HCT116 (cell line): Measurements from ENCODE around the gene PIP4K2A. TPM values are rescaled to one million over a fixed set of nuclear protein-coding genes. Genes with fewer than 3 reads are reported as not detected.

Experiments used
- ATAC-seq: fragments of 200-7000 bp; cut with Tn5 transposase; 2 replicates; pipeline ENCODE4 v1.9.1; 2020; ENCODE audit warnings: mild to moderate bottlenecking, moderate library complexity
- BruUV-seq: library from RNA; stranded (reverse); fragments of 400-500 nt; replicated peaks from 2 replicates; lab custom pipeline; 2021; lab: Mats Ljungman, UMichigan
- CTCF ChIA-PET: fragments of 300-600 bp; sonication (Branson Sonifier 250); formaldehyde crosslinking; loops from one replicate; lab custom pipeline; 2021; ENCODE audit warnings: antibody characterized with exemption; lab: Charles Lee
- POLR2A ChIA-PET: fragments of 300-600, 350-600 bp; sonication (Branson Sonifier 250); formaldehyde crosslinking; loops from one replicate; lab custom pipeline; 2021; ENCODE audit warnings: antibody characterized with exemption; lab: Charles Lee
- RAD21 ChIA-PET, 2 experiments: fragments of 300-600 bp; sonication (Branson Sonifier 250); formaldehyde crosslinking; loops; one replicate each; lab custom pipeline; 2023; ENCODE audit warnings: low total read pairs in 2 of 2; ENCODE audit not compliant: uncharacterized antibody in 2 of 2, unreplicated experiment in 2 of 2, low non-redundant PET in 1 of 2; lab: Charles Lee
- DNase-seq: peaks from one replicate; pipeline ENCODE4 v3.0.0-alpha.2; 2010; ENCODE audit warnings: low read depth, low spot score
- H2AFZ ChIP-seq: fragments of 200-600 bp; shearing (Covaris generic), sonication (generic); 2 replicates; pipeline ENCODE4 v1.6.1; 2017; ENCODE audit warnings: low read depth, mixed run types, mixed read lengths, antibody characterized with exemption, low read length; ENCODE audit not compliant: poor library complexity, severe bottlenecking
- H3K27ac ChIP-seq: 2 replicates; pipeline ENCODE4 v1.5.1; 2012; ENCODE audit warnings: low read depth, low read length
- H3K27me3 ChIP-seq: fragments of 200-600 bp; sonication (generic); 2 replicates; pipeline ENCODE4 v1.6.1; 2016; ENCODE audit warnings: mixed run types, low read length, mixed read lengths; ENCODE audit not compliant: insufficient read depth
- H3K36me3 ChIP-seq, 2 experiments: fragments of 200-500 bp in 1 of 2; fragments of 200-600 bp in 1 of 2; sonication (Bioruptor generic) in 1 of 2; sonication (generic) in 1 of 2; 2 replicates each; pipeline versions ENCODE4 v1.5.1 to v1.6.1; 2014 to 2016; ENCODE audit warnings: low read length in 2 of 2, inconsistent platforms in 1 of 2, mixed read lengths in 1 of 2, mixed run types in 1 of 2; ENCODE audit not compliant: insufficient read depth in 2 of 2, control insufficient read depth in 1 of 2
- H3K4me1 ChIP-seq, 2 experiments: fragments of 200-600 bp in 1 of 2; sonication (generic) in 1 of 2; 2 replicates each; pipeline versions ENCODE4 v1.5.1 to v1.6.1; 2012 to 2017; ENCODE audit warnings: low read length in 2 of 2, inconsistent platforms in 1 of 2, mild to moderate bottlenecking in 1 of 2, mixed read lengths in 1 of 2, mixed run types in 1 of 2, moderate library complexity in 1 of 2; ENCODE audit not compliant: insufficient read depth in 2 of 2, control insufficient read depth in 1 of 2
- H3K4me2 ChIP-seq: fragments of 200-600 bp; sonication (generic); 2 replicates; pipeline ENCODE4 v1.6.1; 2017; ENCODE audit warnings: mixed run types, low read length, mixed read lengths
- H3K4me3 ChIP-seq, 2 experiments: fragments of 200-600 bp in 1 of 2; sonication (generic) in 1 of 2; replicated peaks in 1 of 2; 2 replicates each; pipeline ENCODE4 v1.5.1; 2011 to 2016; ENCODE audit warnings: low read length in 2 of 2, control low read depth in 1 of 2, low read depth in 1 of 2, mild to moderate bottlenecking in 1 of 2, mixed read lengths in 1 of 2, mixed run types in 1 of 2
- H3K79me2 ChIP-seq: fragments of 200-600 bp; sonication (generic); 2 replicates; pipeline ENCODE4 v1.6.1; 2017; ENCODE audit warnings: mild to moderate bottlenecking, mixed run types, low read length, moderate library complexity, mixed read lengths; ENCODE audit not compliant: insufficient read depth
- H3K9ac ChIP-seq: fragments of 200-600 bp; sonication (generic); 2 replicates; pipeline ENCODE4 v1.6.1; 2016; ENCODE audit warnings: low read length, mixed read lengths
- H3K9me2 ChIP-seq: fragments of 200-600 bp; sonication (generic), shearing (Covaris generic); 2 replicates; pipeline ENCODE4 v1.6.1; 2017; ENCODE audit warnings: mixed run types, mild to moderate bottlenecking, moderate library complexity; ENCODE audit not compliant: insufficient read depth
- H3K9me3 ChIP-seq, 2 experiments: fragments of 200-500 bp in 1 of 2; fragments of 200-600 bp in 1 of 2; sonication (Bioruptor generic) in 1 of 2; sonication (generic) in 1 of 2; 2 replicates each; pipeline ENCODE4 v1.6.1; 2014 to 2017; ENCODE audit warnings: low read length in 2 of 2, mixed read lengths in 2 of 2, inconsistent platforms in 1 of 2, low read depth in 1 of 2, mild to moderate bottlenecking in 1 of 2, mixed run types in 1 of 2, moderate library complexity in 1 of 2; ENCODE audit not compliant: control insufficient read depth in 1 of 2, insufficient read depth in 1 of 2
- H4K20me1 ChIP-seq: fragments of 200-600 bp; sonication (generic), shearing (Covaris generic); 2 replicates; pipeline ENCODE4 v1.6.1; 2017; ENCODE audit warnings: mixed run types, mild to moderate bottlenecking, moderate library complexity; ENCODE audit not compliant: insufficient read depth
- CEBPB ChIP-seq: IDR thresholded peaks from 2 replicates; pipeline ENCODE4 v1.6.1; 2012; ENCODE audit warnings: low read depth
- ELF1 ChIP-seq: IDR thresholded peaks from 2 replicates; pipeline ENCODE4 v1.6.1; 2012; ENCODE audit warnings: low read depth, borderline replicate concordance
- EZH2phosphoT487 ChIP-seq: fragments of 200-600 bp; IDR thresholded peaks from 2 replicates; pipeline ENCODE4 v1.6.1; 2018; ENCODE audit warnings: antibody characterized with exemption, borderline replicate concordance
- FOSL1 ChIP-seq: IDR thresholded peaks from 2 replicates; pipeline ENCODE4 v1.6.1; 2012; ENCODE audit warnings: low read depth
- JUND ChIP-seq: IDR thresholded peaks from 2 replicates; pipeline ENCODE4 v1.6.1; 2012
- POLR2A ChIP-seq: IDR thresholded peaks from 2 replicates; pipeline ENCODE4 v1.7.0; 2011; ENCODE audit warnings: borderline replicate concordance; ENCODE audit not compliant: insufficient read depth, insufficient read length; ENCODE audit errors: extremely low read depth
- POLR2AphosphoS5 ChIP-seq: IDR thresholded peaks from 2 replicates; pipeline ENCODE4 v1.6.1; 2011; ENCODE audit warnings: mild to moderate bottlenecking, low read depth, low read length, moderate library complexity
- SIN3A ChIP-seq: IDR thresholded peaks from 2 replicates; pipeline ENCODE4 v1.6.1; 2012; ENCODE audit warnings: low read depth
- TCF7L2 ChIP-seq: IDR thresholded peaks from 2 replicates; pipeline ENCODE4 v1.7.0; 2011; ENCODE audit warnings: borderline replicate concordance, inconsistent platforms; ENCODE audit not compliant: insufficient read depth, insufficient read length; ENCODE audit errors: extremely low read depth
- YY1 ChIP-seq: IDR thresholded peaks from 2 replicates; pipeline ENCODE4 v1.6.1; 2011; ENCODE audit warnings: low read length, low read depth, moderate library complexity, mild to moderate bottlenecking; ENCODE audit not compliant: insufficient replicate concordance; ENCODE audit errors: extremely low read depth
- intact Hi-C: fragments of 100-400 bp; cut with micrococcal nuclease; formaldehyde crosslinking; loops from 2 replicates; pipeline ENCODE4 v1.10.0; 2022
- total RNA-seq: library from RNA; stranded (reverse); gene quantifications from one replicate; pipeline ENCODE4 v1.2.1, GENCODE V29; 2021; ENCODE audit not compliant: unreplicated experiment
- TF ChIP-seq, protein P1 (sequence below): IDR thresholded peaks from 2 replicates; pipeline ENCODE4 v1.6.1; 2012; ENCODE audit warnings: low read depth
- TF ChIP-seq, protein P2 (sequence below): IDR thresholded peaks from 2 replicates; pipeline ENCODE4 v1.6.1; 2012
- TF ChIP-seq, protein P3 (sequence below): IDR thresholded peaks from 2 replicates; pipeline ENCODE4 v1.6.1; 2012
- TF ChIP-seq, protein P4 (sequence below): IDR thresholded peaks from 2 replicates; pipeline ENCODE4 v1.6.1; 2011; ENCODE audit warnings: mild to moderate bottlenecking, low read length, moderate library complexity; ENCODE audit not compliant: insufficient replicate concordance; ENCODE audit errors: extremely low read depth

Gene PIP4K2A
- total RNA-seq, 1 experiment from 2014 or later = 41.9 TPM

DNA sequence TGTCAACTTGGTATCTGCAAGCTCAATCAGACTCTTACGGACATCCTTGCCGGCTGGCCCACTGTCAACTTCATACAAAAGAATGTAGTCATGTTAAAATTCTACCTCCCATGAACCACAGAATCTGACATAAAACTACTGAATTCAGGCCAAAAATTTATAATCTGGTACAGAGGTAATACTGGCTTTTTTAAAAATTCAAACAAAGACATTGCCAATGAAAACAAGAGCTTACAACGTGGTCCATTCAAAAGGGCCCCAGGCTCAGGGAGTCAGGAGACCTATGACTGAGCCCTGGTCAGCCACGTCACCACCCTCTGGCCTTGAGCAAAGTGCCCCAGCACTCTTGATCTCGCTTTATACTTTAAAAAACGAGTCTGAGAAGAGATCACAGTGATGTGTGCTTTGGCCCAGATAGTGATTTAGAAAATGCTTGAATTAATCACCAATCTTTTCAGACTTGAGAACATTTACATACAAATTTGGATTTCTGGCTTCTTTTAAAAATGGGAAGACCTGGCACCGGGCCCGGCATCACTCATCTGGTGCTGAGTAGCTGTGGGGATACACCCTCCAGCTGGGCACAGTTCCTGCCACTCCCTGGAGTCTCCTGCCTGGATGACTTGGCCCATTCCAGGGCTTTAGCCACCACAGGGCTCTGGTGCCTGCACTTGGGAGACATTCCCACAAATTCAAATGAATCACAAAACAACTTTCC, 94.1 kb downstream of the PIP4K2A start (continued):
- TF ChIP-seq, protein P1, sequence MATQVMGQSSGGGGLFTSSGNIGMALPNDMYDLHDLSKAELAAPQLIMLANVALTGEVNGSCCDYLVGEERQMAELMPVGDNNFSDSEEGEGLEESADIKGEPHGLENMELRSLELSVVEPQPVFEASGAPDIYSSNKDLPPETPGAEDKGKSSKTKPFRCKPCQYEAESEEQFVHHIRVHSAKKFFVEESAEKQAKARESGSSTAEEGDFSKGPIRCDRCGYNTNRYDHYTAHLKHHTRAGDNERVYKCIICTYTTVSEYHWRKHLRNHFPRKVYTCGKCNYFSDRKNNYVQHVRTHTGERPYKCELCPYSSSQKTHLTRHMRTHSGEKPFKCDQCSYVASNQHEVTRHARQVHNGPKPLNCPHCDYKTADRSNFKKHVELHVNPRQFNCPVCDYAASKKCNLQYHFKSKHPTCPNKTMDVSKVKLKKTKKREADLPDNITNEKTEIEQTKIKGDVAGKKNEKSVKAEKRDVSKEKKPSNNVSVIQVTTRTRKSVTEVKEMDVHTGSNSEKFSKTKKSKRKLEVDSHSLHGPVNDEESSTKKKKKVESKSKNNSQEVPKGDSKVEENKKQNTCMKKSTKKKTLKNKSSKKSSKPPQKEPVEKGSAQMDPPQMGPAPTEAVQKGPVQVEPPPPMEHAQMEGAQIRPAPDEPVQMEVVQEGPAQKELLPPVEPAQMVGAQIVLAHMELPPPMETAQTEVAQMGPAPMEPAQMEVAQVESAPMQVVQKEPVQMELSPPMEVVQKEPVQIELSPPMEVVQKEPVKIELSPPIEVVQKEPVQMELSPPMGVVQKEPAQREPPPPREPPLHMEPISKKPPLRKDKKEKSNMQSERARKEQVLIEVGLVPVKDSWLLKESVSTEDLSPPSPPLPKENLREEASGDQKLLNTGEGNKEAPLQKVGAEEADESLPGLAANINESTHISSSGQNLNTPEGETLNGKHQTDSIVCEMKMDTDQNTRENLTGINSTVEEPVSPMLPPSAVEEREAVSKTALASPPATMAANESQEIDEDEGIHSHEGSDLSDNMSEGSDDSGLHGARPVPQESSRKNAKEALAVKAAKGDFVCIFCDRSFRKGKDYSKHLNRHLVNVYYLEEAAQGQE = no peak
- TF ChIP-seq FOSL1 = peak; percentile 66
- TF ChIP-seq, all 23 proteins: peak for 11

DNA sequence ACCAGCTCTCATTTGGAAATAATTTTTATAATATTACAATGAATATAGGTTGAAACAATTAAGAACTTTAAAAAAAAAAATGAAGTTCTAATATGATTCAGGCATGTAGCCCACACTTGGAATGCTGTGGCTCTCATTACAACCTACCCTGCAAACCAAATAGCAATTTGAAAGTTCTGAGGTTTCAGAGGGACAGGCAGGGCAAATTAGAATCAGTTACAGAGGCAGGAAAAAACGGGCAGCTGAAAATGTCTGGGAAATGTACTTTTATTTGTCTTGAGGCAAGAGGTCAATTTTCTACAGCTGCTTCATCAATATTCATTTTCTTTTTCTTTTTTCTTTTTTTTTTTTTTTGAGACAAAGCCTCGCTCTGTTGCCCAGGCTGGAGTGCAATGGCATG, 95.3 kb downstream of the PIP4K2A start:
- DNase-seq (no peak), ATAC-seq (no peak)
- peak overlapping the region; percentile 85; the same call in 1 of the 2 replicates for H3K27ac ChIP-seq
- no peaks in the 10 kb centered on the region for H4K20me1 ChIP-seq
- ChIA-PET POLR2A (no interaction called here), CTCF (no interaction called here), RAD21 (no interaction called here)
- no peak overlapping the region for H3K4me3 ChIP-seq
- peak overlapping the region; percentile 67 for H3K9ac ChIP-seq
- intact Hi-C loops = no loop called here
- no peaks in the 10 kb centered on the region for H3K9me2 ChIP-seq
- H3K9me3 ChIP-seq = no peaks in the 10 kb centered on the region
- H3K79me2 ChIP-seq = peaks cover 94% of the 10 kb centered on the region
- peak overlapping the region; percentile 84 for H3K4me2 ChIP-seq
- H3K36me3 ChIP-seq = no peaks in the 10 kb centered on the region
- H3K27me3 ChIP-seq = no peaks in the 10 kb centered on the region
- H2AFZ ChIP-seq = no peak overlapping the region
- peaks cover 88 to 95% of the 10 kb centered on the region in 2 experiments for H3K4me1 ChIP-seq
- no TSS peak for BruUV-seq
- no peak for TF ChIP-seq YY1
- no peak for TF ChIP-seq POLR2A
- no peak for TF ChIP-seq TCF7L2
- TF ChIP-seq, protein P1 = no peak
- TF ChIP-seq EZH2phosphoT487 = no peak
- TF ChIP-seq, protein P2, sequence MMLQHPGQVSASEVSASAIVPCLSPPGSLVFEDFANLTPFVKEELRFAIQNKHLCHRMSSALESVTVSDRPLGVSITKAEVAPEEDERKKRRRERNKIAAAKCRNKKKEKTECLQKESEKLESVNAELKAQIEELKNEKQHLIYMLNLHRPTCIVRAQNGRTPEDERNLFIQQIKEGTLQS = no peak
- TF ChIP-seq CEBPB = no peak
- no peak for TF ChIP-seq JUND
- TF ChIP-seq, protein P3, sequence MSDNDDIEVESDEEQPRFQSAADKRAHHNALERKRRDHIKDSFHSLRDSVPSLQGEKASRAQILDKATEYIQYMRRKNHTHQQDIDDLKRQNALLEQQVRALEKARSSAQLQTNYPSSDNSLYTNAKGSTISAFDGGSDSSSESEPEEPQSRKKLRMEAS = no peak
- TF ChIP-seq SIN3A = no peak
- no peak for TF ChIP-seq ELF1
- TF ChIP-seq, protein P4, sequence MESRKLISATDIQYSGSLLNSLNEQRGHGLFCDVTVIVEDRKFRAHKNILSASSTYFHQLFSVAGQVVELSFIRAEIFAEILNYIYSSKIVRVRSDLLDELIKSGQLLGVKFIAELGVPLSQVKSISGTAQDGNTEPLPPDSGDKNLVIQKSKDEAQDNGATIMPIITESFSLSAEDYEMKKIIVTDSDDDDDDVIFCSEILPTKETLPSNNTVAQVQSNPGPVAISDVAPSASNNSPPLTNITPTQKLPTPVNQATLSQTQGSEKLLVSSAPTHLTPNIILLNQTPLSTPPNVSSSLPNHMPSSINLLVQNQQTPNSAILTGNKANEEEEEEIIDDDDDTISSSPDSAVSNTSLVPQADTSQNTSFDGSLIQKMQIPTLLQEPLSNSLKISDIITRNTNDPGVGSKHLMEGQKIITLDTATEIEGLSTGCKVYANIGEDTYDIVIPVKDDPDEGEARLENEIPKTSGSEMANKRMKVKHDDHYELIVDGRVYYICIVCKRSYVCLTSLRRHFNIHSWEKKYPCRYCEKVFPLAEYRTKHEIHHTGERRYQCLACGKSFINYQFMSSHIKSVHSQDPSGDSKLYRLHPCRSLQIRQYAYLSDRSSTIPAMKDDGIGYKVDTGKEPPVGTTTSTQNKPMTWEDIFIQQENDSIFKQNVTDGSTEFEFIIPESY = no peak
- TF ChIP-seq POLR2AphosphoS5 = no peak
- TF ChIP-seq FOSL1 = no peak
